A549 (cell line): ENCODE data around the gene CTBP2. TPM values are rescaled to one million over a fixed set of nuclear protein-coding genes. Genes with fewer than 3 reads are reported as not detected.

Experiments
- ATAC-seq, 2 experiments: fragments of 200-7000 bp in 1 of 2; fragments of >200 bp in 1 of 2; cut with Nextera tagmentation in 1 of 2; cut with Tn5 transposase in 1 of 2; 3 replicates each; pipeline versions ENCODE4 v1.8.0 to v1.9.1; 2018 to 2020; ENCODE audit warnings: mild to moderate bottlenecking in 1 of 2, moderate library complexity in 1 of 2
- CTCF ChIA-PET: fragments of 300-600 bp; sonication (Branson Sonifier 250); formaldehyde crosslinking; extraction: SDS; loops from one replicate; lab custom pipeline; 2021; ENCODE audit warnings: antibody characterized with exemption, inconsistent platforms; lab: Yijun Ruan, JAX
- POLR2A ChIA-PET: fragments of 350-600 bp; formaldehyde crosslinking; extraction: SDS; loops from one replicate; lab custom pipeline; 2021; ENCODE audit warnings: antibody characterized with exemption, inconsistent platforms; lab: Yijun Ruan, JAX
- DNase-seq, 2 experiments: peaks; one replicate each; pipeline versions ENCODE4 v3.0.0 to v3.0.0-alpha.2; 2011 to 2016; ENCODE audit warnings: low read depth in 1 of 2, low spot score in 1 of 2
- FAIRE-seq: peaks from 2 replicates; lab custom pipeline; 2011; peaks lifted over from hg19 to GRCh38; lab: Jason Lieb, UNC
- H3K27ac ChIP-seq, 2 experiments: fragments of >200 bp; sonication (Bioruptor Twin); formaldehyde crosslinking; 3 replicates each; pipeline ENCODE4 v1.5.1; 2016 to 2017
- H3K4me1 ChIP-seq: fragments of >200 bp; sonication (Bioruptor Twin); formaldehyde crosslinking; 3 replicates; pipeline ENCODE4 v1.6.1; 2016
- H3K4me2 ChIP-seq: fragments of >200 bp; sonication (Bioruptor Twin); formaldehyde crosslinking; 3 replicates; pipeline ENCODE4 v1.6.1; 2016
- H3K4me3 ChIP-seq: fragments of >200 bp; sonication (Bioruptor Twin); formaldehyde crosslinking; 3 replicates; pipeline ENCODE4 v1.5.1; 2016
- H3K9me3 ChIP-seq: fragments of >200 bp; sonication (Bioruptor Twin); formaldehyde crosslinking; 3 replicates; pipeline ENCODE4 v1.6.1; 2016
- BHLHE40 ChIP-seq: IDR thresholded peaks from 2 replicates; pipeline ENCODE4 v1.6.1; 2012; ENCODE audit warnings: low read depth, low read length, inconsistent platforms
- CBX8 ChIP-seq: fragments of 200-600 bp; sonication (generic); IDR thresholded peaks from 2 replicates; pipeline ENCODE4 v1.6.1; 2016
- CHD2 ChIP-seq: fragments of 150-350 bp; IDR thresholded peaks from 2 replicates; pipeline ENCODE4 v1.6.1; 2014; ENCODE audit warnings: low read length; ENCODE audit not compliant: partially characterized antibody
- CHD4 ChIP-seq: fragments of 200-600 bp; sonication (generic); IDR thresholded peaks from 2 replicates; pipeline ENCODE4 v1.6.1; 2016; ENCODE audit warnings: antibody characterized with exemption, mild to moderate bottlenecking, borderline replicate concordance
- CTCF ChIP-seq: fragments of >200 bp; sonication (Bioruptor Twin); formaldehyde crosslinking; IDR thresholded peaks from 3 replicates; pipeline ENCODE4 v1.5.1; 2016
- EHF ChIP-seq: fragments of 250-450 bp; sonication (Bioruptor Pico); IDR thresholded peaks from 2 replicates; pipeline ENCODE4 v1.5.0; 2020; ENCODE audit warnings: mild to moderate bottlenecking
- ELK1 ChIP-seq: fragments of 150-350 bp; IDR thresholded peaks from 2 replicates; pipeline ENCODE4 v1.6.1; 2014; ENCODE audit warnings: low read depth, mild to moderate bottlenecking, low read length
- HDAC2 ChIP-seq: fragments of 200-600 bp; sonication (generic); IDR thresholded peaks from 2 replicates; pipeline ENCODE4 v1.6.1; 2016
- JUNB ChIP-seq: fragments of >200 bp; sonication (Bioruptor Twin); formaldehyde crosslinking; IDR thresholded peaks from 2 replicates; pipeline ENCODE4 v1.6.1; 2016
- KDM1A ChIP-seq: fragments of 200-600 bp; sonication (generic); IDR thresholded peaks from 2 replicates; pipeline ENCODE4 v1.6.1; 2016; ENCODE audit warnings: low read depth, mild to moderate bottlenecking
- MAZ ChIP-seq: fragments of 150-350 bp; IDR thresholded peaks from 2 replicates; pipeline ENCODE4 v1.6.1; 2014; ENCODE audit warnings: antibody characterized with exemption, low read depth, low read length, borderline replicate concordance
- RARB ChIP-seq: fragments of 250-450 bp; sonication (Bioruptor Pico); IDR thresholded peaks from 2 replicates; pipeline ENCODE4 v1.8.0; 2021; ENCODE audit warnings: mild to moderate bottlenecking, moderate library complexity
- RCOR1 ChIP-seq: fragments of 150-350 bp; IDR thresholded peaks from 2 replicates; pipeline ENCODE4 v1.6.1; 2014; ENCODE audit warnings: antibody characterized with exemption, low read length, low read depth
- REST ChIP-seq: fragments of 200-600 bp; sonication (generic); IDR thresholded peaks from 2 replicates; pipeline ENCODE4 v1.6.1; 2016; ENCODE audit warnings: antibody characterized with exemption, mild to moderate bottlenecking, moderate library complexity
- RFX5 ChIP-seq: fragments of 450-650 bp; IDR thresholded peaks from 2 replicates; pipeline ENCODE4 v1.7.1; 2014; ENCODE audit warnings: antibody characterized with exemption, mild to moderate bottlenecking, moderate library complexity
- SMC3 ChIP-seq: fragments of >200 bp; sonication (Bioruptor Twin); formaldehyde crosslinking; IDR thresholded peaks from 3 replicates; pipeline ENCODE4 v1.6.1; 2018; ENCODE audit warnings: inconsistent platforms
- TFCP2L1 ChIP-seq: fragments of 250-450 bp; sonication (Bioruptor Pico); IDR thresholded peaks from 2 replicates; pipeline ENCODE4 v1.5.0; 2021; ENCODE audit warnings: mild to moderate bottlenecking
- ZFP36 ChIP-seq: fragments of 450-650 bp; IDR thresholded peaks from 2 replicates; pipeline ENCODE4 v1.6.1; 2014; ENCODE audit warnings: borderline replicate concordance; ENCODE audit not compliant: partially characterized antibody
- ZSCAN20 ChIP-seq: fragments of 250-450 bp; sonication (Bioruptor Pico); IDR thresholded peaks from 2 replicates; pipeline ENCODE4 v1.8.0; 2022; ENCODE audit warnings: mild to moderate bottlenecking, moderate library complexity
- WGBS: methylation state at CpG from one replicate; pipeline ENCODE4 v1.1.6; 2017; ENCODE audit errors: missing lambda C conversion rate; 5-methylcytosine and 5-hydroxymethylcytosine counted together
- polyA plus RNA-seq, 4 experiments: library from polyadenylated mRNA; depleted of rRNA in 3 of 4; stranded (reverse); fragments of >200 nt; fragmentation: RNase III in 1 of 4; extraction: RNeasy Plus Mini Kit Qiagen cat#74134 plus additional on column Dnase treatment in 1 of 4; gene quantifications; 2 replicates in 3 of 4; 3 replicates in 1 of 4; pipeline ENCODE4 v1.2.3, GENCODE V29; 2011 to 2017
- TF ChIP-seq, protein P1 (sequence below): IDR thresholded peaks from 2 replicates; pipeline ENCODE4 v1.6.1; 2012

CTBP2 gene
- polyA plus RNA-seq, 2 of the 4 experiments (the other 2 are of a cell fraction), result 74.9 to 78.9 TPM

GRCh38 chr10:125023862-125024496 is 136.4 kb downstream of the CTBP2 start:
- no peak for DNase-seq
- H3K4me1 ChIP-seq, result no peaks in the 10 kb centered on the region
- TF ChIP-seq CTCF, result no peak
- no peak for TF ChIP-seq JUNB
- no peak for TF ChIP-seq EHF
- no peak for TF ChIP-seq RARB (CRISPR knock-in tag)
- TF ChIP-seq, protein P1, sequence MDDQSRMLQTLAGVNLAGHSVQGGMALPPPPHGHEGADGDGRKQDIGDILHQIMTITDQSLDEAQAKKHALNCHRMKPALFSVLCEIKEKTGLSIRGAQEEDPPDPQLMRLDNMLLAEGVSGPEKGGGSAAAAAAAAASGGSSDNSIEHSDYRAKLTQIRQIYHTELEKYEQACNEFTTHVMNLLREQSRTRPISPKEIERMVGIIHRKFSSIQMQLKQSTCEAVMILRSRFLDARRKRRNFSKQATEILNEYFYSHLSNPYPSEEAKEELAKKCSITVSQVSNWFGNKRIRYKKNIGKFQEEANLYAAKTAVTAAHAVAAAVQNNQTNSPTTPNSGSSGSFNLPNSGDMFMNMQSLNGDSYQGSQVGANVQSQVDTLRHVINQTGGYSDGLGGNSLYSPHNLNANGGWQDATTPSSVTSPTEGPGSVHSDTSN, result no peak
- TF ChIP-seq HDAC2, result no peak
- TF ChIP-seq BHLHE40, result no peak
- no peak for TF ChIP-seq MAZ
- TF ChIP-seq SMC3, result no peak
- TF ChIP-seq CHD4, result no peak
- TF ChIP-seq, all 56 proteins: peak for 0
- H3K27ac ChIP-seq, result no peak overlapping the region
- ChIA-PET POLR2A (no interaction called here), CTCF (no interaction called here)
- H3K4me3 ChIP-seq, result no peak overlapping the region
- no peak overlapping the region for H3K4me2 ChIP-seq
- no peaks in the 10 kb centered on the region for H3K9me3 ChIP-seq
- 90% methylated on average over 26 of the region's 26 CpGs for WGBS
- ATAC-seq (no peak), FAIRE-seq (no peak)

DNA sequence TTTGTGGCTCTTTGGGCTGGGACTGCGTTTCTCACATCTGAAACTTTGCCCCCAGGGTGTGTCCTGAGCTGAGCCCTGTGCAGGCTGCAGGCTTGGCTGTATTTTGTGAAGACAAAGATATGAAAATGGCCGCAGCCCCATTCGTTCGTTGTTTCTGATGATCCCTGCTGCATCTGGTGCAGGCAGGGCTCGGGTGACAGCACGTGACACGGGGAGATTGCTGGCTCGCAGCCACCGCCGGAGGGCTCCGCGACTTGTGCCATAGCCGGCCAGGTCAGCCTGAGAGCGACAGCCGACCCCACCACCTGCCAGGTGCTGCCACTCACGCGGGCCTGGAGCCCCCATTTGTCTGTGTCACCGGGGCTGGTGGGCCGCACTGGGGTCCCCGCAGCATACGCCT is 137.1 kb downstream of the CTBP2 start:
- ATAC-seq (no peak), FAIRE-seq (no peak), DNase-seq (no peak)
- TF ChIP-seq CBX8 (no peak), TFCP2L1 (no peak), RFX5 (no peak), ZFP36 (no peak), RCOR1 (no peak), EHF (no peak), ELK1 (no peak)
- ChIA-PET CTCF (interaction anchor here (1.0 kb wide), 1 partner anchor 364 kb away, joined by 3 read pairs; no protein-coding TSS in a partner anchor), POLR2A (no interaction called here)
- Histone ChIP-seq H3K4me1 (no peaks in the 10 kb centered on the region), H3K4me2 (no peak overlapping the region), H3K27ac (no peak overlapping the region), H3K4me3 (no peak overlapping the region), H3K9me3 (no peaks in the 10 kb centered on the region)
- WGBS, result 91% methylated on average over 21 of the region's 21 CpGs

- TF ChIP-seq RFX5 (no peak), REST (no peak), CTCF (no peak), ZSCAN20 (CRISPR knock-in tag) (no peak), KDM1A (no peak), HDAC2 (no peak), CHD2 (no peak)
- FAIRE-seq (no peak), ATAC-seq (no peak)
Observed at GRCh38 chr10:125022671-125023070, 137.7 kb downstream of the CTBP2 start.

More at GRCh38 chr10:125022671-125023070, 137.7 kb downstream of the CTBP2 start:
- Histone ChIP-seq H3K27ac (no peak overlapping the region), H3K4me3 (no peak overlapping the region), H3K4me2 (no peak overlapping the region), H3K4me1 (no peaks in the 10 kb centered on the region), H3K9me3 (no peaks in the 10 kb centered on the region)
- DNase-seq, result no peak
- 88% methylated on average over 8 of the region's 8 CpGs for WGBS
- CTCF ChIA-PET, result interaction anchor here (1.0 to 1.8 kb wide), 2 partner anchors 25 to 365 kb away, joined by 3 to 7 read pairs; no protein-coding TSS in a partner anchor
- POLR2A ChIA-PET, result no interaction called here
